Measurements from ENCODE around the gene INO80D.
A peak's percentile ranks its signal among the peaks of the same experiment; 100 is the strongest.
"Not testable (repeated sequence)": the region's sequence is repeated elsewhere in the genome, so short reads cannot be mapped to it uniquely, and the experiment has no call there.

Gene INO80D

GRCh38 chr2:206031162-206031784 is 54.7 kb downstream of the INO80D start:
- no peak for DNase-seq (ENCODE audit: low read depth in 2 of 2)

GRCh38 chr2:206028101-206028500 is 57.9 kb downstream of the INO80D start:
- DNase-seq (ENCODE audit: low read depth in 2 of 2): no peak

GRCh38 chr2:206023183-206023582 is 62.8 kb downstream of the INO80D start:
- no peak for DNase-seq (ENCODE audit: low read depth in 2 of 2)

- DNase-seq (ENCODE audit: low read depth in 2 of 2): no peak
Measured at GRCh38 chr2:206020171-206020570, 65.8 kb downstream of the INO80D start.

- DNase-seq (ENCODE audit: low read depth in 2 of 2): not testable (repeated sequence)
Measured at GRCh38 chr2:206015746-206016145, 70.2 kb downstream of the INO80D start.

GRCh38 chr2:206011795-206012194 is 74.2 kb downstream of the INO80D start:
- no peak for DNase-seq (ENCODE audit: low read depth in 2 of 2)

- no peak for DNase-seq (ENCODE audit: low read depth in 2 of 2)
Measured at GRCh38 chr2:206011018-206011614, 74.9 kb downstream of the INO80D start.

- peak in 1 of 2 donors; percentile 3 for DNase-seq (ENCODE audit: low read depth in 2 of 2)
Measured at GRCh38 chr2:206004004-206004693, 81.8 kb downstream of the INO80D start.

GRCh38 chr2:206002440-206002839 is 83.5 kb downstream of the INO80D start:
- no peak for DNase-seq (ENCODE audit: low read depth in 2 of 2)

- DNase-seq (ENCODE audit: low read depth in 2 of 2): no peak
Measured at GRCh38 chr2:206001912-206002311, 84.1 kb downstream of the INO80D start.

GRCh38 chr2:206000776-206001175 is 85.2 kb downstream of the INO80D start:
- no peak for DNase-seq (ENCODE audit: low read depth in 2 of 2)

- no peak for DNase-seq (ENCODE audit: low read depth in 2 of 2)
Measured at GRCh38 chr2:205998583-205998982, 87.4 kb downstream of the INO80D start.

GRCh38 chr2:205996161-205996560 is 89.8 kb downstream of the INO80D start:
- DNase-seq (ENCODE audit: low read depth in 2 of 2): no peak

- no peak for DNase-seq (ENCODE audit: low read depth in 2 of 2)
Measured at GRCh38 chr2:205995260-205995659, 90.7 kb downstream of the INO80D start.

- DNase-seq (ENCODE audit: low read depth in 2 of 2): no peak
Measured at GRCh38 chr2:205994344-205994743, 91.6 kb downstream of the INO80D start.

- DNase-seq (ENCODE audit: low read depth in 2 of 2): no peak
Measured at GRCh38 chr2:205990104-205990503, 95.9 kb downstream of the INO80D start.

GRCh38 chr2:205989271-205990071 is 96.5 kb downstream of the INO80D start:
- DNase-seq (ENCODE audit: low read depth in 2 of 2): no peak

- not testable (repeated sequence) for DNase-seq (ENCODE audit: low read depth in 2 of 2)
Measured at GRCh38 chr2:205988681-205989080, 97.3 kb downstream of the INO80D start.

GRCh38 chr2:205988274-205988673 is 97.7 kb downstream of the INO80D start:
- DNase-seq (ENCODE audit: low read depth in 2 of 2): no peak

- DNase-seq (ENCODE audit: low read depth in 2 of 2): not testable (repeated sequence)
Measured at GRCh38 chr2:205986334-205986733, 99.6 kb downstream of the INO80D start.

- DNase-seq (ENCODE audit: low read depth in 2 of 2): no peak
Measured at GRCh38 chr2:205984381-205984780, 101.6 kb downstream of the INO80D start.

GRCh38 chr2:205982776-205983327 is 103.1 kb downstream of the INO80D start:
- DNase-seq (ENCODE audit: low read depth in 2 of 2): no peak
